ENCODE measurements around the gene HAUS5. TPM values are rescaled to one million over a fixed set of nuclear protein-coding genes. Genes with fewer than 3 reads are reported as not detected.

HAUS5 gene
- total and polyA plus RNA-seq, 10 of the 15 experiments (the other 5 are each of a cell fraction or from before 2014, with no cell fraction given), result 3.1 to 32.6 (median 17.6) TPM

DNA sequence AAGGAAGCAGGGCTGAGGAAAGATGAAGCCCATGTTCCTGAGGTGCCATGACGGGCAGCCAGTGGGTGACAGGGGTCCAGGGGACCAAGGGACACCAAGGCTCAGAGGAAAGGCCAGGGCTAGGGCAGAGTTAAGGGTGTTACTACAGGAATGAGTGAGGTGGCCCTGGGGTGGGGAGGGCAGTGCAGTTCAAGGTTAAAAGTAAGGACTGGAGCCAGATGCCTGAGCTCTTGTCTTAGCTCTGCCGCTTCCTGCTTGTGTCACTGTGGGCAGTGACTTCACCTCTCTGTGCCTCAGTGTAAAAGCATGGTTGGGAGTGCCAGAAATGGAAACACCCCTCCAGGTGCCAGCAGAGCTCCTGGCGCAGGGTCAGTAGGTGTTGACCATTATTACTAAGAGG is 24.1 kb downstream of the HAUS5 start:
- FAIRE-seq, result no peak
- BruUV-seq (replicated peaks), result no TSS peak
- Histone ChIP-seq H3K9ac (ENCODE audit: control insufficient read depth, insufficient read depth, low read length) (no peak overlapping the region), H4K20me1 (ENCODE audit: control insufficient read depth, insufficient read depth) (no peaks in the 10 kb centered on the region), H3K4me1 (ENCODE audit: control insufficient read depth, insufficient read depth, low read length) (peaks cover 5% of the 10 kb centered on the region), H3K9me3 (replicated peaks; ENCODE audit: control insufficient read depth, insufficient read depth, low read length) (no peaks in the 10 kb centered on the region), H3K27me3 (replicated peaks in 1 of 2; ENCODE audit: control insufficient read depth in 2 of 2, insufficient read depth in 2 of 2, low read length in 1 of 2) (no peaks in the 10 kb centered on the region), H3K4me3 (no peak overlapping the region), H3K36me3 (ENCODE audit: control insufficient read depth in 2 of 2, insufficient read depth in 2 of 2, low read length in 1 of 2) (peaks cover 12 to 21% of the 10 kb centered on the region in 2 experiments; a peak in 3 of 4 replicates), H3K4me2 (ENCODE audit: control insufficient read depth, insufficient read depth) (no peak overlapping the region), H3K27ac (ENCODE audit: control insufficient read depth, insufficient read depth) (no peak overlapping the region), H2AFZ (ENCODE audit: control insufficient read depth, low read depth, low read length) (no peak overlapping the region), H3K79me2 (ENCODE audit: control insufficient read depth, insufficient read depth, low read length) (no peaks in the 10 kb centered on the region)
- POLR2A ChIA-PET, result no interaction called here
- in situ Hi-C loops (cut with MboI), result no loop called here
- no peak for DNase-seq (ENCODE audit: low read depth, low spot score)
- TF ChIP-seq, protein P1, sequence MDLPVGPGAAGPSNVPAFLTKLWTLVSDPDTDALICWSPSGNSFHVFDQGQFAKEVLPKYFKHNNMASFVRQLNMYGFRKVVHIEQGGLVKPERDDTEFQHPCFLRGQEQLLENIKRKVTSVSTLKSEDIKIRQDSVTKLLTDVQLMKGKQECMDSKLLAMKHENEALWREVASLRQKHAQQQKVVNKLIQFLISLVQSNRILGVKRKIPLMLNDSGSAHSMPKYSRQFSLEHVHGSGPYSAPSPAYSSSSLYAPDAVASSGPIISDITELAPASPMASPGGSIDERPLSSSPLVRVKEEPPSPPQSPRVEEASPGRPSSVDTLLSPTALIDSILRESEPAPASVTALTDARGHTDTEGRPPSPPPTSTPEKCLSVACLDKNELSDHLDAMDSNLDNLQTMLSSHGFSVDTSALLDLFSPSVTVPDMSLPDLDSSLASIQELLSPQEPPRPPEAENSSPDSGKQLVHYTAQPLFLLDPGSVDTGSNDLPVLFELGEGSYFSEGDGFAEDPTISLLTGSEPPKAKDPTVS (IDR thresholded peaks at IDR 0.05; ENCODE audit: low read depth, low read length), result no peak
- TF ChIP-seq RFX5 (IDR thresholded peaks at IDR 0.05; ENCODE audit: low read depth, low read length) (no peak), MXI1 (IDR thresholded peaks at IDR 0.05; ENCODE audit: low read depth, low read length) (no peak), SMAD1 (IDR thresholded peaks at IDR 0.05; ENCODE audit: low read depth, partially characterized antibody) (no peak), EZH2 (IDR thresholded peaks at IDR 0.05; ENCODE audit: borderline replicate concordance, control insufficient read depth, low read depth, low read length) (no peak), SIN3A (IDR thresholded peaks at IDR 0.05; ENCODE audit: low read depth, low read length) (no peak)
- TF ChIP-seq, protein P2, sequence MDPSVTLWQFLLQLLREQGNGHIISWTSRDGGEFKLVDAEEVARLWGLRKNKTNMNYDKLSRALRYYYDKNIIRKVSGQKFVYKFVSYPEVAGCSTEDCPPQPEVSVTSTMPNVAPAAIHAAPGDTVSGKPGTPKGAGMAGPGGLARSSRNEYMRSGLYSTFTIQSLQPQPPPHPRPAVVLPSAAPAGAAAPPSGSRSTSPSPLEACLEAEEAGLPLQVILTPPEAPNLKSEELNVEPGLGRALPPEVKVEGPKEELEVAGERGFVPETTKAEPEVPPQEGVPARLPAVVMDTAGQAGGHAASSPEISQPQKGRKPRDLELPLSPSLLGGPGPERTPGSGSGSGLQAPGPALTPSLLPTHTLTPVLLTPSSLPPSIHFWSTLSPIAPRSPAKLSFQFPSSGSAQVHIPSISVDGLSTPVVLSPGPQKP (IDR thresholded peaks at IDR 0.05; ENCODE audit: low read depth, low read length), result no peak
- TF ChIP-seq, protein P3, sequence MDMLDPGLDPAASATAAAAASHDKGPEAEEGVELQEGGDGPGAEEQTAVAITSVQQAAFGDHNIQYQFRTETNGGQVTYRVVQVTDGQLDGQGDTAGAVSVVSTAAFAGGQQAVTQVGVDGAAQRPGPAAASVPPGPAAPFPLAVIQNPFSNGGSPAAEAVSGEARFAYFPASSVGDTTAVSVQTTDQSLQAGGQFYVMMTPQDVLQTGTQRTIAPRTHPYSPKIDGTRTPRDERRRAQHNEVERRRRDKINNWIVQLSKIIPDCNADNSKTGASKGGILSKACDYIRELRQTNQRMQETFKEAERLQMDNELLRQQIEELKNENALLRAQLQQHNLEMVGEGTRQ (IDR thresholded peaks at IDR 0.05; ENCODE audit: borderline replicate concordance, low read depth, low read length), result no peak
- TF ChIP-seq, protein P4, sequence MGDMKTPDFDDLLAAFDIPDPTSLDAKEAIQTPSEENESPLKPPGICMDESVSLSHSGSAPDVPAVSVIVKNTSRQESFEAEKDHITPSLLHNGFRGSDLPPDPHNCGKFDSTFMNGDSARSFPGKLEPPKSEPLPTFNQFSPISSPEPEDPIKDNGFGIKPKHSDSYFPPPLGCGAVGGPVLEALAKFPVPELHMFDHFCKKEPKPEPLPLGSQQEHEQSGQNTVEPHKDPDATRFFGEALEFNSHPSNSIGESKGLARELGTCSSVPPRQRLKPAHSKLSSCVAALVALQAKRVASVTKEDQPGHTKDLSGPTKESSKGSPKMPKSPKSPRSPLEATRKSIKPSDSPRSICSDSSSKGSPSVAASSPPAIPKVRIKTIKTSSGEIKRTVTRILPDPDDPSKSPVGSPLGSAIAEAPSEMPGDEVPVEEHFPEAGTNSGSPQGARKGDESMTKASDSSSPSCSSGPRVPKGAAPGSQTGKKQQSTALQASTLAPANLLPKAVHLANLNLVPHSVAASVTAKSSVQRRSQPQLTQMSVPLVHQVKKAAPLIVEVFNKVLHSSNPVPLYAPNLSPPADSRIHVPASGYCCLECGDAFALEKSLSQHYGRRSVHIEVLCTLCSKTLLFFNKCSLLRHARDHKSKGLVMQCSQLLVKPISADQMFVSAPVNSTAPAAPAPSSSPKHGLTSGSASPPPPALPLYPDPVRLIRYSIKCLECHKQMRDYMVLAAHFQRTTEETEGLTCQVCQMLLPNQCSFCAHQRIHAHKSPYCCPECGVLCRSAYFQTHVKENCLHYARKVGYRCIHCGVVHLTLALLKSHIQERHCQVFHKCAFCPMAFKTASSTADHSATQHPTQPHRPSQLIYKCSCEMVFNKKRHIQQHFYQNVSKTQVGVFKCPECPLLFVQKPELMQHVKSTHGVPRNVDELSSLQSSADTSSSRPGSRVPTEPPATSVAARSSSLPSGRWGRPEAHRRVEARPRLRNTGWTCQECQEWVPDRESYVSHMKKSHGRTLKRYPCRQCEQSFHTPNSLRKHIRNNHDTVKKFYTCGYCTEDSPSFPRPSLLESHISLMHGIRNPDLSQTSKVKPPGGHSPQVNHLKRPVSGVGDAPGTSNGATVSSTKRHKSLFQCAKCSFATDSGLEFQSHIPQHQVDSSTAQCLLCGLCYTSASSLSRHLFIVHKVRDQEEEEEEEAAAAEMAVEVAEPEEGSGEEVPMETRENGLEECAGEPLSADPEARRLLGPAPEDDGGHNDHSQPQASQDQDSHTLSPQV (IDR thresholded peaks at IDR 0.05), result no peak
- RAD21 ChIA-PET (ENCODE audit: unreplicated experiment), result no interaction called here
- no peak for ATAC-seq
- intact Hi-C loops (cut with micrococcal nuclease; ENCODE audit: unreplicated experiment), result no loop called here
- WGBS (ENCODE audit: insufficient coverage, insufficient replicate concordance, low lambda C conversion rate, missing lambda C conversion rate), result 76% methylated on average over 3 of the region's 3 CpGs
- CTCF ChIA-PET, result interaction anchor here (0.6 kb wide), 1 partner anchor 1390 kb away, joined by 3 read pairs; no protein-coding TSS in a partner anchor
- SMC1A ChIA-PET (ENCODE audit: uncharacterized antibody, unreplicated experiment), result interaction anchor here (1.2 kb wide), 1 partner anchor 10 kb away, joined by 5 read pairs; no protein-coding TSS in a partner anchor
